RWPE2 (cell line): ENCODE results near the gene FNDC3B.

Experiments
- ATAC-seq: fragments of 200-7000 bp; cut with Tn5 transposase; 3 replicates; pipeline ENCODE4 v1.9.1; 2021; ENCODE audit warnings: low read depth
- DNase-seq: peaks from one replicate; pipeline ENCODE4 v3.0.0-alpha.2; 2020; ENCODE audit warnings: low spot score
- H3K27ac ChIP-seq: fragments of 450-650 bp; 2 replicates; pipeline ENCODE4 v1.5.1; 2017; ENCODE audit warnings: mild to moderate bottlenecking; ENCODE audit not compliant: poor library complexity, severe bottlenecking
- H3K27me3 ChIP-seq: fragments of 250-450 bp; sonication (Bioruptor Pico); 2 replicates; pipeline ENCODE4 v1.5.1; 2021; ENCODE audit warnings: mild to moderate bottlenecking, moderate library complexity; ENCODE audit not compliant: insufficient read depth, poor library complexity, severe bottlenecking
- H3K36me3 ChIP-seq: fragments of 250-450 bp; sonication (Bioruptor Pico); 2 replicates; pipeline ENCODE4 v1.5.1; 2020; ENCODE audit warnings: low read depth, mild to moderate bottlenecking, moderate library complexity
- H3K4me1 ChIP-seq: fragments of 250-450 bp; sonication (Bioruptor Pico); 2 replicates; pipeline ENCODE4 v1.5.1; 2021; ENCODE audit warnings: mild to moderate bottlenecking, moderate library complexity; ENCODE audit not compliant: insufficient read depth, poor library complexity, severe bottlenecking
- H3K4me3 ChIP-seq: fragments of 250-450 bp; sonication (Bioruptor Pico); 2 replicates; pipeline ENCODE4 v1.5.1; 2021; ENCODE audit warnings: mild to moderate bottlenecking, moderate library complexity; ENCODE audit not compliant: severe bottlenecking
- H3K9me3 ChIP-seq: fragments of 250-450 bp; sonication (Bioruptor Pico); 2 replicates; pipeline ENCODE4 v1.5.1; 2021; ENCODE audit warnings: mild to moderate bottlenecking, moderate library complexity; ENCODE audit not compliant: severe bottlenecking
- TF ChIP-seq, protein P1 (sequence below): fragments of 450-650 bp; IDR thresholded peaks from one replicate; pipeline ENCODE4 v1.5.1; 2017; ENCODE audit warnings: mild to moderate bottlenecking, moderate library complexity; ENCODE audit not compliant: poor library complexity, severe bottlenecking

FNDC3B gene

DNA sequence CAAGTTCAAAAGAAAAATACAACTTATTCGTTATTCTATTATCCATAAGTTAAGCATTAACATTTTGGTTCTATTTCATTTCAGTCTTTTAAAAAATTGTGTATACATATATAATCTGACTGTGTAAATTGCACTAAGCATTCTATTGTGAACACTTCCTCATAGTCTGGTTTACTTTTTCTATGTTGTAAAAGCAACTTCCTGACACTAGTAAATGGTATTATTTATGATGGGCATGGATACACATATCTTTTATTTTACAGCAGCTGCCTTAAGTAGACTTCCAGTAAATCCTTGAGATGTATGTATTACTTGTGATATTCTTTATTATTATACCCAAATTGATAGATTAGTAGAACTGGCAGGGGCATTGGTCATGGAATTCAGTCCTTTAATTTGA, 58.2 kb downstream of the FNDC3B start:
- Histone ChIP-seq H3K27me3 (no peaks in the 10 kb centered on the region), H3K4me1 (peaks cover 60% of the 10 kb centered on the region), H3K9me3 (no peaks in the 10 kb centered on the region), H3K4me3 (no peak overlapping the region), H3K27ac (peak overlapping the region; percentile 84), H3K36me3 (peaks cover 13% of the 10 kb centered on the region; the same call in 1 of the 2 replicates)
- no peak for ATAC-seq
- TF ChIP-seq, protein P1, sequence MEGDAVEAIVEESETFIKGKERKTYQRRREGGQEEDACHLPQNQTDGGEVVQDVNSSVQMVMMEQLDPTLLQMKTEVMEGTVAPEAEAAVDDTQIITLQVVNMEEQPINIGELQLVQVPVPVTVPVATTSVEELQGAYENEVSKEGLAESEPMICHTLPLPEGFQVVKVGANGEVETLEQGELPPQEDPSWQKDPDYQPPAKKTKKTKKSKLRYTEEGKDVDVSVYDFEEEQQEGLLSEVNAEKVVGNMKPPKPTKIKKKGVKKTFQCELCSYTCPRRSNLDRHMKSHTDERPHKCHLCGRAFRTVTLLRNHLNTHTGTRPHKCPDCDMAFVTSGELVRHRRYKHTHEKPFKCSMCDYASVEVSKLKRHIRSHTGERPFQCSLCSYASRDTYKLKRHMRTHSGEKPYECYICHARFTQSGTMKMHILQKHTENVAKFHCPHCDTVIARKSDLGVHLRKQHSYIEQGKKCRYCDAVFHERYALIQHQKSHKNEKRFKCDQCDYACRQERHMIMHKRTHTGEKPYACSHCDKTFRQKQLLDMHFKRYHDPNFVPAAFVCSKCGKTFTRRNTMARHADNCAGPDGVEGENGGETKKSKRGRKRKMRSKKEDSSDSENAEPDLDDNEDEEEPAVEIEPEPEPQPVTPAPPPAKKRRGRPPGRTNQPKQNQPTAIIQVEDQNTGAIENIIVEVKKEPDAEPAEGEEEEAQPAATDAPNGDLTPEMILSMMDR: no peak
- DNase-seq: no peak

DNA sequence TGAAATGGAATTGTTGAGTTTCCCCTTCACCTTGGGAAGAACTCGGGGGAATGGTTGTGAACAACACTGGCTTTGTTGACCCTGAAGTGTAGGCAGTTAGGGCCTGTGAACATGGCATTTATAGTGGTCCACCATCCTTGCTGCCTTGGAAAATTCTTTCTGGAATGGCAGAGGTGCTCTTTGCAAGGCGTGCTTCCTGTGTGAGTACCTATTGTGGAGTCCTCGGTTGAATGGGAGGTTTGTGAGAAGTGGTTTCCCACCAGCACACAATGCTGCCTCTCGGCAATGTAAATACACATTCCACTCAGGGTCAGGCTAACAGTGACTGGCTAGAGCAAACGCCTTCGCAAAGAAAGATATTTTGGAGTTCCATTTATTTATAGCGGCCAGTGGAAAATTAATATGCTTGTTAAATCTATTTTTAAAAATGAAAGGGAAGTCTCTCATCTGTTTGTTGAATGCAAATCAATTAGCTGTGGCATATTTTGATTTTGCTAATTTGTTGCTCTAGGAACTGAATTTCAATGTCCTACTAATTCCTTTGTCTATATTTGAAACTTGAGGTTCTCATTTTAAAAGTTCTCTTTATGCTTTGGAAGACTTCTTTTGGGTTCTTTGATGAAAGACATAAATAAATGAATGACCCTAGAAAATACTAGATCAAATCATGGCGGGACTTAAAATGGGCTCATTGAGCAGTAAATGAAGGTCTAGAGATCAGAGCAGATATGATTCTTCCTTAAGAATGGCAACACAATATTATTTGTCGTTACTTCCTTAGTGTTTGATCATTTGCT, 59.5 kb downstream of the FNDC3B start:
- Histone ChIP-seq H3K4me1 (peaks cover 73% of the 10 kb centered on the region), H3K9me3 (no peaks in the 10 kb centered on the region), H3K27ac (peak overlapping the region; percentile 84), H3K27me3 (no peaks in the 10 kb centered on the region), H3K4me3 (no peak overlapping the region), H3K36me3 (peaks cover 13% of the 10 kb centered on the region; the same call in 1 of the 2 replicates)
- no peak for DNase-seq
- TF ChIP-seq, protein P1: no peak
- no peak for ATAC-seq

DNA sequence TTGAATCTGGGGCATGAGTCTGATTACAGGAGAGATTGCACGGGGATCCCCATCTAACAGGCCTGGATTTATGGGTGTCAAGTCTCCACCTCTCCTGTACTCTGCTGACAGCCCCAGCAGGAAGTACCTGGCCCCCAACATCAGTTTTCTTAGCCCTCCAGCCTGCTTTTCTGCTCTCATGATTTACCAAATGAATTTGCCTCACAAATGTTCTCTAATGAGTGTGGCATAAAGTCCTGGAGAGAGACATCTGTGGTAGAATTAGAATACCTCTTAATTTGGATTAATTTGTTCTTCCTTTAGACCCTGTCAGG, 60.1 kb downstream of the FNDC3B start:
- Histone ChIP-seq H3K4me3 (no peak overlapping the region), H3K27ac (no peak overlapping the region), H3K36me3 (peaks cover 13% of the 10 kb centered on the region; the same call in 1 of the 2 replicates), H3K9me3 (no peaks in the 10 kb centered on the region), H3K4me1 (peaks cover 77% of the 10 kb centered on the region), H3K27me3 (no peaks in the 10 kb centered on the region)
- ATAC-seq: no peak
- TF ChIP-seq, protein P1: no peak
- no peak for DNase-seq

DNA sequence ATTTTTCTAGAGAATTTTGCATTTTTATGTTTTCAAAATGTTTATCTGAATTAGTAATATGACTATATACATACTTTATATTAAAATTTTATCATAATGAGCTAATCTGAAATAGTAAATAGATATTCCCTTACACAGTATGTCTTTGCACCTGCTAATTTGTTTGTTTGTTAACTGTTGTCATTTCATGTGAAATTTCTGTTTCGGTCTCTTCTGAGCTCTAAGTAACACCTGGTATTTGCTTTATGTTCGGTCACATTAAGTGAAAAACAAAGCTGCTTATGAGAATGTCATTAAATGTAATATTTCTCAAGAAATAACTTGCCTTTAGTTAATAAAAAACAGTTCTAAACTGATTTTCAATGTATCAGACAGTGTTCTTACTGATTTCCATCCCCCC, 61.1 kb downstream of the FNDC3B start:
- H3K4me1 ChIP-seq: peaks cover 73% of the 10 kb centered on the region
- DNase-seq (no peak), ATAC-seq (no peak)
- no peaks in the 10 kb centered on the region for H3K9me3 ChIP-seq
- peaks cover 18% of the 10 kb centered on the region; the same call in 1 of the 2 replicates for H3K36me3 ChIP-seq
- H3K4me3 ChIP-seq: no peak overlapping the region
- peak overlapping the region; percentile 98 for H3K27ac ChIP-seq
- H3K27me3 ChIP-seq: no peaks in the 10 kb centered on the region
- TF ChIP-seq, protein P1: no peak

DNA sequence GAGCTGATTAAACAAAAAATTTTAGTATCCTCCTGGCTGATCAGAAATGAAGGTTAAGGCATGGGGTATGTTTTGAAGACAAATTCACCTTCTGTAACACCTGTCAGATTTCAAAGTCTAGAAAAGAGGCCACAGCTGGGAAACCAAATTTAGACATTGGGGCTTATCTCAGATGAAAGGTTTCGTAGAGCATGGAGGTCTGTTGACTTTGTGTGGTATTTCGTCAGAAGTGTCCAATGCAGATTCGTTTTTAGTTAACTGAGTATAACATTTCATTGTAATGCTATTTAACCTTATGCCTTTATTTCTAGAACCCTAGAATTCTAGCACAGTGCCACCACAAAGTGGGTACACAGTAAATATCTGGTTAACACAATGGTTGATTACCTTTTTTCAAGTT, 61.7 kb downstream of the FNDC3B start:
- Histone ChIP-seq H3K4me3 (no peak overlapping the region), H3K27me3 (no peaks in the 10 kb centered on the region), H3K9me3 (no peaks in the 10 kb centered on the region), H3K36me3 (peaks cover 18% of the 10 kb centered on the region; the same call in 1 of the 2 replicates), H3K27ac (peak overlapping the region; percentile 98), H3K4me1 (peaks cover 66% of the 10 kb centered on the region)
- TF ChIP-seq, protein P1: no peak
- no peak for ATAC-seq
- no peak for DNase-seq
